ENCODE results near the gene CNTN2.

- no peak for TF ChIP-seq CTCF (IDR thresholded peaks at IDR 0.05)
- no peak for TF ChIP-seq EP300 (IDR thresholded peaks at IDR 0.05; ENCODE audit: low read depth)
- no peak for TF ChIP-seq POLR2A (IDR thresholded peaks at IDR 0.05)
These were observed 41.3 kb downstream of the CNTN2 start, which contains the start of gene TMEM81 for GRCh38 chr1:205084360-205084759.
